Brain microvascular endothelial cell (primary cell): ENCODE results near the gene EFHC1.
A peak's percentile ranks its signal among the peaks of the same experiment; 100 is the strongest.

Experiments used
- DNase-seq: peaks from one replicate; pipeline ENCODE4 v3.0.0-alpha.2; 2020
- H3K27ac ChIP-seq: fragments of 250-450 bp; sonication (Bioruptor Pico); 2 replicates; pipeline ENCODE4 v1.5.1; 2020; ENCODE audit warnings: mild to moderate bottlenecking, moderate library complexity
- H3K27me3 ChIP-seq: fragments of 250-450 bp; sonication (Bioruptor Pico); replicated peaks from 2 replicates; pipeline ENCODE4 v1.5.1; 2020; ENCODE audit warnings: mild to moderate bottlenecking
- H3K36me3 ChIP-seq: fragments of 250-450 bp; sonication (Bioruptor Pico); replicated peaks from 2 replicates; pipeline ENCODE4 v1.5.1; 2020; ENCODE audit warnings: mild to moderate bottlenecking
- H3K4me3 ChIP-seq: 2 replicates; pipeline ENCODE4 v1.5.1; 2011; ENCODE audit warnings: low read depth, mild to moderate bottlenecking, control low read depth, low read length, moderate library complexity
- in situ Hi-C: cut with HindIII; loops from 2 replicates; pipeline ENCODE4 v1.10.0; 2017; ENCODE audit warnings: low sequenced_read_pairs, low pct_ligation_motif_present
- TF ChIP-seq, protein P1 (sequence below): IDR thresholded peaks from 2 replicates; pipeline ENCODE4 v1.5.1; 2011; ENCODE audit warnings: low read depth, mild to moderate bottlenecking, moderate library complexity, low read length, control low read depth, inconsistent platforms; ENCODE audit errors: missing control alignments

The EFHC1 gene

DNA sequence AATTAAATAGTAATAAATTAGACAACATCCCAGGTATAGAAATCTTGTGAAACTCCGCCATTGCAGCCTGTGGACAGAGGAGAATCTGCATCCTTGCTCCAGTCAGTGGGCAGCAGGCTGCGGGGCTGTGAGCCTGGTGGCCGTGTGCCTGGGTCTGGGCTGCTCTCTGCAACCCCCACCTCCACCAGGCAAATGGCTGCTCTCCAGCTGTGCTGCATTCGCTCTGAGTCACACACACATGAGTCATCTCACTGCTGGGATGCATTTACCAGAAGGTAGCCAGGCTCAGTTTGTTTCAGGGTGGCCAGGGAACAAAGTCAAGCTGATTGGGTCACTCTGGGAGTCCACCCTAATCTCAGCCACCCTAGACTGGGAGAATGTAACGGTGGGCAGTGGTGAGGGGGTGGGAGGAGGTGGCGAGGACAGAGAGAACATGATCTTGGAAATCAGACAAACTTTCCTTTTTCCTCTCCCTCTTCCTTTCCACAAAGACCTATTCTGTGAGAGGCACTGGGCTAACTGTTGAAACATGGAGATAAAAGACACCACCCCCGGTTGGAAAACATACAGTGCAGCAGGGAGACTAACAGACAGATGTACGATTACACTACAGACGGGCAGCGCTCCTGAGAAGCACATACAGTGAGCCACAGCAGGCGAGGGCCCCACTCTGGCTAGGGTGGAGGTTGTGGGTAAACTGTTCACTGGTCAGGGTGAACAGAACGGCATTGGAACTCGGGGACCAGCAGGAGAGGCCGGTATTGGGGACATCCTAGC lies 97.5 kb downstream of the EFHC1 start:
- no peaks in the 10 kb centered on the region for H3K27me3 ChIP-seq
- DNase-seq, result peak; percentile 98
- TF ChIP-seq, protein P1, sequence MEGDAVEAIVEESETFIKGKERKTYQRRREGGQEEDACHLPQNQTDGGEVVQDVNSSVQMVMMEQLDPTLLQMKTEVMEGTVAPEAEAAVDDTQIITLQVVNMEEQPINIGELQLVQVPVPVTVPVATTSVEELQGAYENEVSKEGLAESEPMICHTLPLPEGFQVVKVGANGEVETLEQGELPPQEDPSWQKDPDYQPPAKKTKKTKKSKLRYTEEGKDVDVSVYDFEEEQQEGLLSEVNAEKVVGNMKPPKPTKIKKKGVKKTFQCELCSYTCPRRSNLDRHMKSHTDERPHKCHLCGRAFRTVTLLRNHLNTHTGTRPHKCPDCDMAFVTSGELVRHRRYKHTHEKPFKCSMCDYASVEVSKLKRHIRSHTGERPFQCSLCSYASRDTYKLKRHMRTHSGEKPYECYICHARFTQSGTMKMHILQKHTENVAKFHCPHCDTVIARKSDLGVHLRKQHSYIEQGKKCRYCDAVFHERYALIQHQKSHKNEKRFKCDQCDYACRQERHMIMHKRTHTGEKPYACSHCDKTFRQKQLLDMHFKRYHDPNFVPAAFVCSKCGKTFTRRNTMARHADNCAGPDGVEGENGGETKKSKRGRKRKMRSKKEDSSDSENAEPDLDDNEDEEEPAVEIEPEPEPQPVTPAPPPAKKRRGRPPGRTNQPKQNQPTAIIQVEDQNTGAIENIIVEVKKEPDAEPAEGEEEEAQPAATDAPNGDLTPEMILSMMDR, result no peak
- in situ Hi-C loops, result no loop called here
- peak overlapping the region; percentile 15 for H3K4me3 ChIP-seq
- peak overlapping the region; percentile 95 for H3K27ac ChIP-seq
- H3K36me3 ChIP-seq, result peaks cover 57% of the 10 kb centered on the region

GRCh38 chr6:52518279-52518945 lies 98.3 kb downstream of the EFHC1 start:
- TF ChIP-seq, protein P1, result no peak
- in situ Hi-C loops, result no loop called here
- Histone ChIP-seq H3K36me3 (peaks cover 51% of the 10 kb centered on the region), H3K27ac (peak overlapping the region; percentile 95), H3K4me3 (no peak overlapping the region), H3K27me3 (no peaks in the 10 kb centered on the region)
- DNase-seq, result no peak

DNA sequence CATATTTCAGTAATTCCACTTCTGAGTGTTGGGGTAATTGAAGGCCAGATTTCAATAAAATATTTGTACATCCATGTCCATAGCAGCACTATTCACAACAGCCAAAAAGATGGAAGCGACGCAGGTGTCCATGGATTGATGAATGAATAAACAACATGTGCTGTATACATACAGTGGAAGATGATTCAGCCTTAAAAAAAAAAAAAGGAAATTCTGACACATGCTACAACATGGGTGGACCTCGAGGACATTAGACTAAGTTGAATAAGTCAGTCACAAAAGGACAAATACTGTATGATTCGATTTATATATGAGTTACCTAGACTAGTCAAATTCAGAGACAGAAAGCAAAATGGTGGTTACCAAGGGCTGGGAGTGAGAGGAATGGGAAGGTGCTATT lies 99.5 kb downstream of the EFHC1 start:
- no peaks in the 10 kb centered on the region for H3K27me3 ChIP-seq
- no peak overlapping the region for H3K4me3 ChIP-seq
- no peak for DNase-seq
- in situ Hi-C loops, result no loop called here
- H3K27ac ChIP-seq, result no peak overlapping the region
- peaks cover 42% of the 10 kb centered on the region for H3K36me3 ChIP-seq
- TF ChIP-seq, protein P1, result no peak

- Histone ChIP-seq H3K4me3 (no peak overlapping the region), H3K27ac (peak overlapping the region; percentile 76), H3K36me3 (peaks cover 23% of the 10 kb centered on the region), H3K27me3 (no peaks in the 10 kb centered on the region)
- in situ Hi-C loops, result no loop called here
- peak; percentile 78 for DNase-seq
- TF ChIP-seq, protein P1, result peak; percentile 37
Observed at GRCh38 chr6:52522151-52522626, 102.0 kb downstream of the EFHC1 start.

DNA sequence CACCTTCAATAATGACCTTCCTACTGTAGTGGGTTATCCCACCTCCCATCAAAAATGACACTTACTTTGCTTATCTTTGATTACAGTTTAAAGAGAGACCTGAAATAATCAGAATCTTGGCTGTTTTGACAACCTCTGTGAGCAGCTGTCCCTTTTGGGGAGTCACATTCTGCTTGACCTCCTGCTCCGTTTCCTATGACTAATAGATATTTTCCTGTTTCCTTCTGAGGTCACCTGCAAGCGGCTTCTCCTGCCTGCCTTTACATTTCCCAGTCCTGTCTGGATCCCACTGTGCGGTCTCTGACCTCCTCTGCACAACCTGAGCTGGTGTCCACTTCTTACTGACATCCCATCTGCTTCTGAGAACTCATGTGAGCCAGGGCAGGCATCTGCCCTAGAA lies 102.5 kb downstream of the EFHC1 start:
- no peak for DNase-seq
- Histone ChIP-seq H3K36me3 (peaks cover 23% of the 10 kb centered on the region), H3K27ac (peak overlapping the region; percentile 76)

More for the DNA sequence above, 102.5 kb downstream of the EFHC1 start:
- in situ Hi-C loops, result no loop called here
- Histone ChIP-seq H3K27me3 (no peaks in the 10 kb centered on the region), H3K4me3 (no peak overlapping the region)
- TF ChIP-seq, protein P1, result no peak
